Esophagus mucosa (tissue), 1 donor: ENCODE measurements around the gene ZDHHC9. TPM values are rescaled to one million over a fixed set of nuclear protein-coding genes. Genes with fewer than 3 reads are reported as not detected.
A peak's percentile ranks its signal among the peaks of the same experiment; 100 is the strongest.

Experiments
- ATAC-seq: fragments of 200-7000 bp; cut with Tn5 transposase; one replicate; pipeline ENCODE4 v1.9.1; 2020
- total RNA-seq: library from RNA; stranded (reverse); gene quantifications from one replicate; pipeline ENCODE4 v1.2.4, GENCODE V29; 2023
- donor health status: DM: yes; HTN: yes; CAD: no.

ZDHHC9 gene
- total RNA-seq, 1 donor from 2014 or later, result 12.8 TPM

DNA sequence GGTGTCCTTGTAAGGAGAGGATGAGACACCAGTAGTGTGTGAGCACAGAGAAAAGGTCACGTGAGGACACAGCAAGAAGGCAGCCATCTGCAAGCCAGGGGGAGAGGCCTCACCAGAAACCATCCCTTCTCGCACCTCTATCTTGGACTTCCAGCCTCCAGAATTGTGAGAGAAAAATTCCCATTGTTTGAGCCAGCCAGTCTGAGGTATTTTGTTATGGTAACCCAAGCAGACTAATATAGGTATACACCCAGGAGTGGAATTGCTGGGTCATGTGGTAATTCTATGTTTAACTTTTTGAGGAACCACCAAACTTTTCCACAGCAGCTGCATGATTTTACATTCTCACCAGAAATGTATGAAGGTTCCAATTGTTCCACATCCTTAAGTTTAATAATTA is 25.6 kb downstream of the ZDHHC9 start:
- no peak for ATAC-seq

DNA sequence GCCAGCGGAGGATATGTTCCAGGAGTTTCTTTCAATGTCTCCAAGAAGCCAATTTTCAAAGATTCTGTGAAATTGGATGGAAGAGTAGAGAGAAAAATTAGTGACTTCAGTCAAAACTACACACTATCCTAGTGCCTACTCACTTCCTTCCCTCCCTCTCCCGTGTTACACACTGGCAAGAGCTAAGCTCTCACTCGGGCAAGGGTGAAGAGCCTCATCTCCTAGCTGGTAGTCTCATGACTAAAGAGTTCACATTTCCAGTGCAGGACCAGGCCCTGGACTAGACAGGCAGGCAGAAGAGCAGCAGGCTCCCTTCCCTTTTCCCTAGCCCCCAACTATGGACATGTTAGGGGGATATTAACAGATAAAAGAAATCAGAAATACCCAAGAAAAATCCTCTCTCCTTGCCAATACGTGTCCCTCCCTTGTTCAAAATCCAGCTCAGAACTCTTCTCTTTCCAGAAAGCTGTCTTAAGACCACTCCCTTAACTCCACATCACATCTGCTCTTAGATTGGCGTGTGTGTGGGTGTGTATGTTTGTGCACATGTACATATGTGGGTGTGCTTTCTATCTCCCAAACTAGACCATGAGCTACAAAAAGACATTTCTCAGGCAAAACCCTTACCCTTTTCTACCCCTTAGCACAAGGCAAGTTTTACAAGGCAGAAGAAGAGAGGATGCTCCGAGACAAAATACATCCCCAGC is 29.9 kb downstream of the ZDHHC9 start:
- no peak for ATAC-seq

DNA sequence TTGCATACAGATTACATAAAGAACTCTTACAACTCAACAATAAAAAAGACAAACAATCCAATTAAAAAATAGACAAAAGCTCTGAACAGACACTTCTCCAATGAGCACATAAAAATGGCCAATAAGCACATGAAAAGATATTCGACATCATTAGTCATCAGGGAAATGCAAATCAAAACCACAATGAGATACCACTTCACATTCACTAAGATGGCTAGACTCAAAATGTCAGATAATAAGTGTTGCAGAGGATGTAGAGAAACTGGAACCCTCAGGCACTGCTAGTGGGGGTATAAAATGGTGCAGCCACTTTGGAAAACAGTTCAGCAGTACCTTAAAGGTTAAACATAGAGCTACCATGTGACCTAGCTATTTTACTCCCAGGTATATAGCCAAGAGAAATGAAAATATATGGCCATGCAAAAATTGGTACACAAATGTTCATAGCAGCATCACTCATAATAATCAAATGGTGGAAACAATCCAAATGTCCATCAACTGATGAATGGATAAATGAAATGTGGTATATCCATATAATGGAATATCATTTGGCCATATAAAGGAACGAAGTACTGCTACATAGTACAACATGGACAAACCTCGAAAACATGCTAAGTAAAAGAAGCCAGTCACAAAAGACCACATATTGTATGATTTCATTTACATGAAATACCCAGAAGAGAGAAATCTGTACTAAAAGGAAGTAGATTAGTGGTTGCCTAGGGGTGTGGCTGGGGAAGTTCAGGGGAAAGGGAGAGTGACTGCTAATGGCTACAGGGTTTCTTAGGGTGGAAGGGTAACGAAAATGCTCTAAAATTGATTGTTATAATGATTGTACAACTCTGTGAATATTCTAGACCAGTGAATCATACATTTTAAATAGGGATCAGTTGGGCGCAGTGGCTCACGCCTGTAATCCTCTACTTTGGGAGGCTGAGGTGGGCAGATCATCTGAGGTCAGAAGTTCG is 34.6 kb downstream of the ZDHHC9 start:
- ATAC-seq, result no peak

DNA sequence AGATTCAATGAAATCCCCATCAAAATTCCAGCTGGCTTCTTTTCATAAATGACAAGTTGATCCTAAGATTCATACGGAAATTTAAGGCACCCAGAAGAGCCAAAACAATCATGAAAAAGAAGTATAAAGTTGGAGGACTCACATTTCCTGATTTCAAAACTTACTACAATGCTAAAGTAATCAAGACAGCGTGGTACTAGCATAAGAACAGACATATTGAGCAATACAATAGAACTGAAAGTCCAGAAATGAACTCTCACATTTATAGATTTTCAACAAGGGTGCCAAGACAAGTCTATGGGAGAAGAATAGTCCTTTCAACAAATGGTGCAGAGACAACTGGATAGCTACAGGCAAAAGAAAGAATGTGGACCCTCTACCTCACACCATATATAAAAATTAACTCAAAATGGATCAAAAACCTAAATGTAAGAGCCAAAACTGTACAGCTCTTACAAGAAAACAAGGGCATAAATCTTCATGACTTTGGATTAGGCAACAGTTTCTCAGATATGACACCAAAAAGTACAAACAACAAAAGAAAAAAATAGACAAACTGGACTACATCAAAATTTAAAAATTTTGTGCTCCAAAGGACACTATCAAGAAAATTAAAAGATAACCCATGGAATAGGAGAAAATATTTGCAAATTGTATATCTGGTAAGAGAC is 35.4 kb downstream of the ZDHHC9 start:
- ATAC-seq, result no peak

DNA sequence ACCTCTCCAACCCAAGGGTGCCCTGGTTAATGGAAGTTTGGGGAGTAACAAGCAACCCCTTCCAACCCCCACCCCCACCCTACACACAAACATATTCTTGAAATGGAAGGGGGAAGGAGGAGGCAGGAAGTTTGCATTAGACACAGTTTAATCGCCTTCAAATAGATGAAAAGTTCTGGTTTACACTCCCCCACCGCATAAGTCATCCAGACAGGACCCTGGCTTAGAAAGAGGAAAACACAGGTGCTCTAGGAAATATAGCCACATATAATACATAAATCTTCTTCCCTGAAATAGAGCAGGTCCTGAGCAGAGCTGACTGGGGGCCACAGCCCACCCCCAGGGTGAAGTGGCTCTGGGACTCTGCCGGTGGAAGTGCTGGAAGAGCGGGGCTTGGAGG is 38.9 kb downstream of the ZDHHC9 start:
- ATAC-seq, result no peak

DNA sequence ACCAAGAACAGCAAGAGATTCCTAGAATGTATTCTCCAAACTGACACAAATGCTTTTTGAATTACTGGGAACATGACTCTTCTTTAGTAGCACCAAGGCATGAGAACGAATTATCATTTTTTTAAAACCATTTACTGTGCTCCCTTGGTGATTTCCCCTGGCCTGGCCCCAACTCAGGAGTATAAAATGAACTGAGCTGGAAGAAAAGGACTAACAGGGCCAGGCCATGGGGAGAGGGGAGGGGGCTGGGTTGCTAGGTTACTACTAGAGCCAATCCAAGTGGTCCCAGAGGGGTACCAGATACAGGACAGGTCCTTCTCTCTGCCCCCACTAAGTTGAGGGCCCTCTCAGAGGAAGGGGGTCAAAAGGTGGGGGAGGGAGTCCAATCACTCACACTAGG is 40.8 kb downstream of the ZDHHC9 start:
- no peak for ATAC-seq

DNA sequence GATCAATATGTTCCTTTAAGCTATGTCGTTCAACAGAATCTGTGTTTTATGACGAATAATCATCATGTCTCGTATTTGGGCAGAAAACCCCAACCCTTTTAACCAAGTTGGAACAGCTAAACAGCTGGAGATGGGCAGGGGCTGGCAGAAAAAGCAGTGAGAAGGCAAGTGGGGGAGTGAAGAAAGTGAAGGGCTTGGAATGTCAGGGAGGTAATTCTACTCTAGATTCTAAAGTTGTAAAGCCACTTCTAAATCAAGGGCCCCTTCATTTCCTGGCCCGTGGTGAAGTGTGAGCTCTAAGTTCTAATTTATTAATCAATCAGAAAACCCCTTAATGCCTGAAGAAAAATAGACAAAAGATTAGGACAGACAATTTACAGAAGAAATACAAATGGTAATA is 43.5 kb downstream of the ZDHHC9 start:
- ATAC-seq, result no peak

DNA sequence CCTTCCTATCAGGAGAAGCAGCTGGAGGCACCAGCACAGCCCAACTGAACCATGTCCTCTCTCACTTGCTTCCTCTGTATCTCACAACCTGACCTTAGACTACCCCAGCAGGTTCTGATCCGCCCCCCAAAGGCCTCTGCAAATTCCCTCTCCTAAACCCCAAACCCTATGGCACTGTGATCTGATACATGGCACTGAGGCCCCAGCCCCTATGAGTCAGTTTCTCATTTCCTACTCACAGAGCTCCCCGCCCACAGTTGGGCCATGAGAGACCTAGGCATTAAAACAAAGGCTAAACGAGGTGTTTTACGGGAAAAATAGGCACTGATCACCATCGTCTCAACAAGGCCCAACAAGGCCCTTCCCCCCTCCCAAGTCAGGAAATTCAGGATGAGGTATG is 44.8 kb downstream of the ZDHHC9 start:
- ATAC-seq, result no peak

DNA sequence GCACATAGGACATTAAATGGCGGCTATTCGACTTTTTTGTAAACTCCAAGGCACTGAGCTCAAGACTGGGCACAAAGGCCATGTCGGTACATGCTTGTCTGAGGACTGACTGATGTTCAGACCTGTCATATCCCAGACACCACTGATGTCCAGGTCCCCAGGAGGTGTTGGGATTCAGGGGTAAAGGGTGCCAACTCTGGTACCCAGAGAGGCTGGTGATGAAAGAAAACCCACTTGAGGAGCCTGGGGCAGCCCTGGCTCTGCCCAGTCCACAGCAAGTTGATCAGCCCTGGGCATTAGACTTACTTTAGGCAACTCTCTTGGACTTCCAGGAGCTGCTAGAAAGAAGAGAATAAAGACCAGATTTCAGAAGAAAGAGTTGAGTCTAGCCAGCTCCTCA is 45.2 kb downstream of the ZDHHC9 start:
- no peak for ATAC-seq

DNA sequence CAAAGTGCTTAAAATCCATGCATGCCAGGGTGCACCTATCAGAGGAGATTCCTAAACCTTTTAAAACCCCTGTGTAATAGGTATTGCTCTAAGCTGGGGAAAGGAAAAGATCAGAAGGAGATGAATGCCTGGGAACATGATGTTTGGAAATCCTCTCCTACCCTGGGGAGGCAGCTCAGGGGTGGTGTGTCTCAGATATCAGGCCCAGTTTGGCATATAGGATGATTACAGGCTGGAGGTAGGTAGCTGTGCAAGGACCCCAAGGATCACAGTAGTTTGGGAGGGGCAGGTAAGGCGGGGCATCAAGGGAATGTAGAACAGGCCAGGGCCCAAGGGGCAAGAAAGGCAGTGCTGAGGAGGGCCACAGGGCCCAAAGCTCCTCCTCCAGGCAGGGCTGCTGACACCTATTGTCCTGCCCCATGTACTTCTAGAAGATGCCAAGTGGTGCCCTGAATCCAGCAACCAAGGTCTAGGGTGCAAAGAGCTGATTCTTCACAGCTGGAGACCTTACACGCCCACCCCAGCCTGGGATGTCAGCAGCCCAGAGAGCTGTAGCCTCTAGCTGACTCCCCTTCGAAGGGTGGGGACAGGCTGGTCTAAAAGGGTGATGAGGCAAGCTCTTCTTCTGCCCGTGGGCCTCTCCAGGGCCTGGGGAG is 46.3 kb downstream of the ZDHHC9 start:
- no peak for ATAC-seq

DNA sequence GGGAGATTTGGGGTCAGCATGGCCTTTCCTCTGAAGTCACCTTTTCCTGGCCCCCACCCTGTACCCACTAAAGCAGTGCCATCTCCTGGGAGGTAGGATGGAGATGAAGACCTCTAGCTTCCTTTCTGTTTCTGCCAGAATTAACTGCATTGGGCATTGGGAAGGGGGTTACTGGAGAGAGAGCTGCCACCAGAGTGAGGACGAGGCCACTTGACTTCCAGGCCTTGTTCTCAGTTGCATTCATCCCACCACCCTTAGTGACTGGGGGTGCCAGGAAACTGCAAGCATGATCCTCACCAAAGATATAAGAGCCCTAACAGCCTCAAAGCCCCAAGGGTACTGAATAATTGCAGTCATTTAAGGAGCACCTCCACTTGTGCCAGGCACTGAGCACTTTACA is 48.1 kb downstream of the ZDHHC9 start:
- no peak for ATAC-seq

DNA sequence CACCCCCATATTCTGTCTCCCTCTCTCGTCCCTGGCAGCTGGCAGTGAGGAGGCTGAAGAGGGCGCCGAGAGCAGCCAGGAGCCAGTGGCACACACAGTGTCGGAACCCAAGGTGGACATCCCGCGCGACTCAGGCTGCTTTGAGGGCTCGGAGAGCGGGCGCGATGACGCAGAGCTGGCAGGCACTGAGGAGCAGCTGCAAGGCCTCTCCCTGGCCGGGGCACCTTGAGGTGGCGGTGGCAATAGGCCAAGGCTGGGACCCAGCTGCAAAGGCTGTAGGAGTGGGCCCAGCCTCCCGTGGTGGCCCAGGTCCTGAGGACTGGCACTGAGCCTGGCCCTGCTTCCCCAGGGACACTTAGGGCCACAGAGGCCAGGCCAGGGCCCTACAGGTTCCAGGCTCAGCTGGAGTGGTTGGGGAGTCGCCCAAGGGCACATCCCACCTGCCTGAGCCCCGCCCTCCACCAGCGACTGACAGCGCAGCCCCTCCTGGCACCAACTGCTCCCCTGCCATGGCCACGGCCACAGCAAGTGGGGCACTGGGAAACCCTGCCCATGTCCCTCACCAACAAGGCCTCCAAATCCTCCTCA is 50.0 kb downstream of the ZDHHC9 start:
- ATAC-seq, result no peak

DNA sequence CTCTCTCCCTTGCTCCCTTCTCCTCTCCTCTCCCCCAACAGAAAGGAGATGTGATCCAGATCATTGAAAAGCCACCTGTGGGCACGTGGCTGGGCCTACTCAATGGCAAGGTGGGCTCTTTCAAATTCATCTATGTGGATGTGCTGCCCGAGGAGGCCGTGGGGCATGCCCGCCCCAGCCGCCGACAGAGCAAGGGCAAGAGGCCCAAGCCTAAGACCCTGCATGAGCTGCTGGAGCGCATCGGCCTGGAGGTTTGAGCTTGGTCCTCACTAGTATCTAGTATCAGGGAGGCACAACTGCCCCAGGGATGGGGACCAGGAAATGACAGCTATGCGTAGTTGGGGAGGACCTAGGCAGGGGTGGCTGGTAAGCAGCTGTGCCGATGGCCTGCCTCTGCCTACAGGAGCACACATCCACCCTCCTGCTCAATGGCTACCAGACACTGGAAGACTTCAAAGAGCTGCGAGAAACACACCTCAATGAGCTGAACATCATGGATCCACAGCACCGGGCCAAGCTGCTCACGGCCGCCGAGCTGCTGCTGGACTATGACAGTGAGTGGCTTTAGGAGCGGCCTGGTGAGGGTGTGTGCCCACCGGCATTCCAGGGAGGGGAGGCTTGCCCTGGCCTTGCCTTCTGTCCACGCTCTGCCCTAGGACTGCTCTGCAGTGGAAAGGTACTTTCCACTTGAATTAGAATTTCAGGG is 50.9 kb downstream of the ZDHHC9 start:
- no peak for ATAC-seq

DNA sequence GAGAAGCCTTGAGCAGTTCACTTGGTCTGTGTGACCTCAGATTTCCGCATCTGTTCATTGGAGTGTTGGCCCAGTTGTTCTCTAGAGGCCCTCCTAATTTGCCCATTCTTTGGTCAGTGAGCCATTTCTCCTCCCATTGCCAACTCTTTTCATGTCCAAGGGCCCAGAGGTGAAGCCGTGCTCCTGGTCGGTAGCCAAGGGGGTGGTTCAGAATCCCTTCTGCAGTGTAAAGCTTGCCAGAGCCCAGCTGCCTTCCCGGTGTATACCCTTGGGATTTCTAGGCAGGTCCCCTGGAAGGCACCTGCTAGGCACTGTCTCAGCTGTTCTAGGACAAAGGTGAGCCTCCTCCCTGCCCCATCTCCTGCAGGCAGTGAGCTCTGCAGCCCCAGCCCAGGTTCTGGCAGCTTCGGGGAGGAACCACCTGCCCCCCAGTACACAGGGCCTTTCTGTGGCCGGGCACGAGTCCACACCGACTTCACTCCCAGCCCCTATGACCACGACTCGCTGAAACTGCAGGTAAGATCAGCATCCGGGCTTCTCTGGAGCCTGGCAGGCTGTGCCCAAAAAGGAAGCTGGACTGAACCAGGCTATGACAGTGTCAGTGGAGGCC is 51.6 kb downstream of the ZDHHC9 start:
- ATAC-seq, result no peak

DNA sequence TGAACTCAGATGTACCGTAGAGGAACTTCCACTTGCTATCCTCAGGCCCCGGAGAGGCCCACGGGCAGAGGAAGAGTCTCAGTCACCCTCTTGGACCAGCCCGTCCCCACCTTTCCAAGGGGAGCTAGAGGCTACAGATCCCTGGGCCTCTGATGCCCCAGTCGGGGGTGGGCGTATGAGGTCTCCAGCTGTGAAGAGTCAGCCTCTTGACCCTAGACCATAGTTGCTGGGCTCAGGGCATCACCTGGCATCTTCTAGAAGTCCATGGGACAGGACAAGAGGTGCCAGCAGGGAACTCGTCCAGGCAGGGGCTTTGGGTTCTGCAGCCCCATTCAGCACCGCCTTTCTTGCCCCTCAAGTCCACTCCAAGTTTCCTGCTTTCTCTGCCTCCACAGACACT is 52.4 kb downstream of the ZDHHC9 start:
- ATAC-seq, result no peak

DNA sequence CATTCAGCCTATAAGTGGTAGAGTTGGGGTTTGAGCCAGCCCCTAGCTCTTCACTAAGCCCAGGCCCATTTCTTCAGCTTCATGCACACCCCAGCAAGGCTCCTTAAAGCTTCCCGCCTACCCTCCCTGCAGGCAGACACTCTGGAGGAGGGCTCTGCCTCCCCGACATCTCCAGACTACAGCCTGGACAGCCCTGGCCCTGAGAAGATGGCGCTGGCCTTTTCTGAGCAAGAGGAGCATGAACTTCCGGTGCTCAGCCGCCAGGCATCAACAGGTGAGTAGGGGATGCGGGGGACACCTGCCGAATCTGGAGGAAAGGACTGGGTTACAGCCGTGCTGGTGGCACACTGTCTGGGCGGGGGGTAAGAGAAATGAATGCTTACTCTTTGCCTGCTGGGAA is 52.9 kb downstream of the ZDHHC9 start:
- ATAC-seq, result no peak

DNA sequence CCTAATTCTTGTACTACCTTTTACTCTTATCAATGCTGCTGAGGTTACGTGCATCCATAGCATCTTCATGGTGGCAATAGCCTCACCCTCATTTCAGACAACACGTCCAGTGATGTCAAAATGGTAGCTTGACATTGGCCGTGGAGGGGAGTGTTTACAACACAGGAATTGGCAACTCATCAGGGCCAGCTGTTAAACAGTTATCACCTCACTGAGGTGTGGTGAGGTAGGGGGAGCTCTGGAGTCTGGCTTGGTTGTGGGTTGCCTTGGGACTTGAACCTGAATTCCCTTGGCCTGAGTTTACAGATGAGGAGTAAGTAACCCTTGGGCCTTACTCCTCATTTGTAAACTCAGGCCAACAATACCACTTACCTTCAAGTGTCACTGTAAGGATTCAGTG is 53.5 kb downstream of the ZDHHC9 start:
- no peak for ATAC-seq

DNA sequence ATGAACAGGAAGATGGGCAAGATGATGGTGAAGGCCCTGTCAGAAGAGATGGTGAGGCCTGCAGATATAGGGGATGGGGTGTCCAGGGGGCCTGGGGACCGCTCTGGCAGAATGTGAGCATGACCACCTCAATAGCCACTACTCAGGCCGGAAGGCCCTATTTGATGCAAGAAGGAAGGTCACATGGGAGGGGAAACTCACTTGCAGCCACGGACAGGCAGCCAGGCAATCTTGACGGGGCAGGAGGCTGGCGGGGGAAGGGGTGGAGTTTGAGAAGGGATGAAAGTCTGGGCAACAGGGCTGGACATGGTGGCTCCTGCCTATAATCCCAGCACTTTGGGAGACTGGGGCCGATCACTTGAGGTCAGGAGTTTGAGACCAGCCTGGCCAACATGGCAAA is 55.2 kb downstream of the ZDHHC9 start:
- ATAC-seq, result no peak

DNA sequence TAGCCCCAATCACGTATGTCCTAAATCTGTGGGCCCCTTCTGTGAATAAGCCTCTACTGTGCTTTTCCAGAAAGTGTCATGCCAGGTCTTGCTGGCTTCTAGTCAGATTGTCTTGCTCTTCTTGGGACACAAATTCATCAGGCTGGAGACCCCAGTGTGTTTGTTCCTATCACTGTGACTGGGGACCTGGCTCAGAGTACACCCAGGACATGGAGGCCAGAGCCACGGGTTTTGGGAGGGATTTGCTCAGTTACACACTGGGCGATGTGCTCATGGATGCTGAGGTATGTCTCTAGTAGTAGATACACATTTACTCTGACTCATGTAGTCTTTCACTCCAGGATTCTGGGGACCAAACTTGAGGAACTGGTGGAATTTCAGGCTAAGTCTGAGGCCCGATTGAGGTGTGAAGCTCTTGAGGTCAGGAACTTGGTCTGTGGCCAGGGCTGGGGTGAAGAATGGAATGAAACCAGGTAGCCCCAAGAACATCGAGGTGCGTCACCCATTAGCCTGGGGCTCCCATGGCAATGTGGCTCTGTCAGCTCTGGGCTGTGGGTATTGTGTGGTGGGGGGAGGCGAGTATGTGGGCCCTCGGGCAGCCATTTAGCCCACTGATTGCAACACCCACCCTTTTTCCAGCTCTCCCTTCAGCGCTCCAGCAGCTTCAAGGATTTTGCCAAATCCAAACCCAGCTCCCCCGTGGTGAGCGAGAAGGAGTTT is 56.2 kb downstream of the ZDHHC9 start:
- ATAC-seq, result no peak

DNA sequence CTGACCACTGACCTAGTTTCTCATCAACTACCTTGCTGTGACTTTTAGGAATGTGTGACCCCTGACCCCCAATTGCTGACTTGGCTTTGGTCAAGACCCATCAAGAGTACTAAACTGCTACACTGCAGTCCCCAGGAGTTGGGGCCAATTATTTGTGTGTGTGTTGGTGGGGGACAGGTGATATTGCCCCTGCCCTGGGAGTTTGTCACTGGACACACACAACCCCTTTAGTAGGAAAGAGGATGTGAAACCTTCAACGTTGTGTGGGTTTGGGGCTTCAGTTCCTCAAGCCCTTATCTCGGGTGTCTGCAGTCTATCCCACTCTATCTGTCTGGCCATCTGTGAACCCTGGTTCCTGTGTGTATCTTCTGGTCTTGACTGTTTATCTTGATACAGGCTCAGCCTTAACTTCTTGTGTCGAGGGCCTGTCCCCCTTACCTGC is 57.5 kb downstream of the ZDHHC9 start:
- peak; percentile 12 for ATAC-seq
